Neuronal stem cell (in vitro differentiated cells): ENCODE data around the gene TEDDM1.

ENCODE experiments used
- DNase-seq: peaks from one replicate; pipeline ENCODE4 v3.0.0-alpha.2; 2013; ENCODE audit warnings: low spot score
- H2AFZ ChIP-seq: one replicate; pipeline ENCODE4 v1.6.1; 2013; ENCODE audit warnings: mild to moderate bottlenecking, low read length, inconsistent platforms
- H2AK5ac ChIP-seq: 2 replicates; pipeline ENCODE4 v1.6.1; 2013; ENCODE audit warnings: low read depth, mild to moderate bottlenecking, inconsistent platforms, low read length, moderate library complexity, mixed read lengths
- H2BK120ac ChIP-seq: 2 replicates; pipeline ENCODE4 v1.6.1; 2013; ENCODE audit warnings: low read depth, mild to moderate bottlenecking, inconsistent platforms, low read length, moderate library complexity, mixed read lengths
- H2BK12ac ChIP-seq: one replicate; pipeline ENCODE4 v1.6.1; 2013; ENCODE audit warnings: low read length, inconsistent platforms
- H2BK15ac ChIP-seq: 2 replicates; pipeline ENCODE4 v1.6.1; 2013; ENCODE audit warnings: mild to moderate bottlenecking, low read length, inconsistent platforms, mixed read lengths
- H2BK5ac ChIP-seq: one replicate; pipeline ENCODE4 v1.6.1; 2013; ENCODE audit warnings: inconsistent platforms, mild to moderate bottlenecking, low read length, moderate library complexity
- H3K14ac ChIP-seq: one replicate; pipeline ENCODE4 v1.6.1; 2013; ENCODE audit warnings: low read length, inconsistent platforms
- H3K18ac ChIP-seq: 2 replicates; pipeline ENCODE4 v1.6.1; 2013; ENCODE audit warnings: low read length, inconsistent platforms
- H3K23ac ChIP-seq: 2 replicates; pipeline ENCODE4 v1.6.1; 2013; ENCODE audit warnings: low read depth, mild to moderate bottlenecking, mixed read lengths, low read length, inconsistent platforms; ENCODE audit not compliant: poor library complexity
- H3K27ac ChIP-seq: replicated peaks from 3 replicates; pipeline ENCODE4 v1.5.1; 2013; ENCODE audit warnings: low read length, inconsistent platforms
- H3K27me3 ChIP-seq, 3 experiments: 2 replicates each; pipeline ENCODE4 v1.6.1; 2013; ENCODE audit warnings: low read length in 3 of 3, mild to moderate bottlenecking in 2 of 3, inconsistent platforms in 1 of 3, low read depth in 1 of 3, mixed read lengths in 1 of 3, moderate library complexity in 1 of 3; ENCODE audit not compliant: control insufficient read depth in 3 of 3, insufficient read depth in 3 of 3
- H3K36me3 ChIP-seq, 2 donors: replicated peaks in 1 of 2; 2 replicates each; pipeline ENCODE4 v1.6.1; 2013; ENCODE audit warnings: low read length in 2 of 2; ENCODE audit not compliant: control insufficient read depth in 2 of 2, insufficient read depth in 2 of 2
- H3K4ac ChIP-seq: 2 replicates; pipeline ENCODE4 v1.6.1; 2013; ENCODE audit warnings: inconsistent platforms, mild to moderate bottlenecking, low read length, moderate library complexity
- H3K4me1 ChIP-seq, 2 donors: 1 replicate in 1 of 2; 2 replicates in 1 of 2; pipeline ENCODE4 v1.6.1; 2013; ENCODE audit warnings: low read length in 2 of 2, low read depth in 1 of 2; ENCODE audit not compliant: control insufficient read depth in 2 of 2, insufficient read depth in 1 of 2
- H3K4me2 ChIP-seq: one replicate; pipeline ENCODE4 v1.6.1; 2013; ENCODE audit warnings: mild to moderate bottlenecking, low read length, inconsistent platforms; ENCODE audit not compliant: insufficient read depth, poor library complexity, severe bottlenecking
- H3K4me3 ChIP-seq, 2 donors: 2 replicates each; pipeline ENCODE4 v1.5.1; 2013; ENCODE audit warnings: low read length in 2 of 2, mild to moderate bottlenecking in 2 of 2, inconsistent platforms in 1 of 2, moderate library complexity in 1 of 2
- H3K79me1 ChIP-seq: one replicate; pipeline ENCODE4 v1.6.1; 2013; ENCODE audit warnings: low read depth, mild to moderate bottlenecking, inconsistent platforms, low read length, moderate library complexity
- H3K9ac ChIP-seq: one replicate; pipeline ENCODE4 v1.6.1; 2013; ENCODE audit warnings: mild to moderate bottlenecking, low read depth, low read length, inconsistent platforms; ENCODE audit not compliant: poor library complexity
- H3K9me3 ChIP-seq, 2 donors: replicated peaks in 1 of 2; 2 replicates each; pipeline versions ENCODE3 to v1.6.1; 2013; ENCODE audit warnings: low read length in 2 of 2, mild to moderate bottlenecking in 2 of 2, inconsistent platforms in 1 of 2, low read depth in 1 of 2, mixed read lengths in 1 of 2, moderate library complexity in 1 of 2; ENCODE audit not compliant: control insufficient read depth in 2 of 2, insufficient read depth in 1 of 2
- H4K8ac ChIP-seq: one replicate; pipeline ENCODE4 v1.6.1; 2013; ENCODE audit warnings: low read depth, mild to moderate bottlenecking, inconsistent platforms, low read length, moderate library complexity
- H4K91ac ChIP-seq: one replicate; pipeline ENCODE4 v1.6.1; 2013; ENCODE audit warnings: low read length, low read depth, mild to moderate bottlenecking, inconsistent platforms; ENCODE audit not compliant: poor library complexity
- WGBS, 2 donors: extraction: QIAGEN DNeasy Blood & Tissue Kit; methylation state at CpG; one replicate each; pipeline ENCODE4 v1.1.7; 2013; ENCODE audit warnings: missing lambda C conversion rate in 2 of 2, mixed read lengths in 1 of 2; ENCODE audit not compliant: insufficient read length in 2 of 2, insufficient replicate concordance in 1 of 2; ENCODE audit errors: extremely low coverage in 2 of 2; 5-methylcytosine and 5-hydroxymethylcytosine counted together

Gene TEDDM1

DNA sequence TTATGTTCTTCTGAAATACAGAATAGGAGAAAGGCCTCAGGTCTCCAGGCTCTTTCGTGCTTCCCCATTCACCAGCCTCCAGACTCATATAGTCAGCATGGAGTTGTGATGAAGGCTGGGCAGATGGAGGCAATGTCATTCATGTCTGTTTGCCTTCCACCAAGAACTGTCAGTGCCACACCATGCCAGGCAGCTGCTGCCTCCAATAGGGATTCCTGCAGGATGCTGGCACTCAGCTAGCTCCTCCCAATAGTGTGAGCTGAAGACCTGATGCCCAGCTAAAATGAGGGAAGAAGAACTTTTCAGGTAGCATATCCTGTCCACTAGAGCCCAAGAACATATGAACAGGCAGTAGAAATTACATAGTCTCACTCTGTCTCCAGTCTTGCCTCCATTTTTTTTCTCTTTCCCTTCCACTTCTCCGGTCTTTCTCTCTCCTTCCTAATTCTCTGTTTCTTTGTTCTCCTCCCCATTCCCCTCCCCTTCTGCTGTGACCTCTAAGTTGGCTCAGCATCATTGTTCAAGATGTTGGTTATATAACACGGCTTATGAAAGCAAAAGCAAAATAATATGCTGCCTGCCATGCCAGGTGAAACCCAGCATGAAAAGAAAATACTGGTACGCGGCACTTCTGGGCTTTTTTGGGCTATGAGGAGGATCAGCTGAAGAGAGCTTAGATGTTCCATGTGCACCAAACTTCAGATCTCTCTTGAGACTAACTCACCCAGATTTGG lies 26.2 kb downstream of the TEDDM1 start:
- H2BK12ac ChIP-seq: no peak overlapping the region
- no peak overlapping the region for H4K91ac ChIP-seq
- no peak overlapping the region for H3K9ac ChIP-seq
- no peak overlapping the region for H3K4ac ChIP-seq
- no peak overlapping the region for H2BK120ac ChIP-seq
- no peak overlapping the region for H3K4me3 ChIP-seq
- H2BK15ac ChIP-seq: no peak overlapping the region
- no peak overlapping the region for H3K4me2 ChIP-seq
- no peak overlapping the region for H4K8ac ChIP-seq
- H3K9me3 ChIP-seq: no peaks in the 10 kb centered on the region
- H3K36me3 ChIP-seq: no peaks in the 10 kb centered on the region
- H3K27me3 ChIP-seq: no peaks in the 10 kb centered on the region
- H3K14ac ChIP-seq: no peak overlapping the region
- H3K79me1 ChIP-seq: no peaks in the 10 kb centered on the region
- peak overlapping the region; percentile 7 for H3K18ac ChIP-seq
- WGBS, 2 donors: no CpG with 5 or more reads among the region's 5 CpGs
- H2BK5ac ChIP-seq: no peak overlapping the region
- peaks cover 0 to 4% of the 10 kb centered on the region in 2 donors for H3K4me1 ChIP-seq
- no peak overlapping the region for H3K23ac ChIP-seq
- H3K27ac ChIP-seq: no peak overlapping the region
- no peak overlapping the region for H2AK5ac ChIP-seq
- no peak overlapping the region for H2AFZ ChIP-seq
- DNase-seq: no peak

DNA sequence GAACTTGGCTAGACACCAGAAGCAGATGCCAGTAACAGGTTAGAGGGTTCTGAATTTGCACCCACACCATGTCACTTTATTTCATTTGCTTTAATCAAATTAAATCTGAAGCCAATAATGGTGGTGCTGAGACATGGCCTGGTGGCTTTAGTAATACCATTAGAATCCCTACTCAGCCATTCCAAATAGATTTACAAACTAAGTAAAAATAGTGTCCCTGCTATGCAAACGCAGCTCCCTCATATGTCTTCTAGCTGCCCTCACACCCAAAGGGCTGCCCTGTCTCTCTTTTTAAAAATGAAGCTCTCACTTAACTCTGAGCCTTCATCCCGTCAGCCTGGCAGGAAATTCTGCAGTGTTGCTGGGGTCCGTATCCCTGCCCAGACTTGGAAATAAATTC lies 29.9 kb downstream of the TEDDM1 start:
- Histone ChIP-seq H3K4ac (no peak overlapping the region), H3K23ac (no peak overlapping the region), H2BK120ac (no peak overlapping the region), H3K14ac (no peak overlapping the region), H2AK5ac (no peak overlapping the region), H2BK15ac (no peak overlapping the region), H4K8ac (no peak overlapping the region), H3K79me1 (no peaks in the 10 kb centered on the region), H3K9me3 (no peaks in the 10 kb centered on the region), H4K91ac (no peak overlapping the region), H2AFZ (no peak overlapping the region), H3K4me2 (no peak overlapping the region), H2BK12ac (no peak overlapping the region), H3K27ac (no peak overlapping the region), H3K4me1 (peaks cover 0 to 4% of the 10 kb centered on the region in 2 donors), H2BK5ac (no peak overlapping the region), H3K9ac (no peak overlapping the region), H3K4me3 (no peak overlapping the region), H3K36me3 (no peaks in the 10 kb centered on the region), H3K18ac (no peak overlapping the region), H3K27me3 (no peaks in the 10 kb centered on the region)
- WGBS, 2 donors: no CpG with 5 or more reads among the region's 3 CpGs
- DNase-seq: no peak

DNA sequence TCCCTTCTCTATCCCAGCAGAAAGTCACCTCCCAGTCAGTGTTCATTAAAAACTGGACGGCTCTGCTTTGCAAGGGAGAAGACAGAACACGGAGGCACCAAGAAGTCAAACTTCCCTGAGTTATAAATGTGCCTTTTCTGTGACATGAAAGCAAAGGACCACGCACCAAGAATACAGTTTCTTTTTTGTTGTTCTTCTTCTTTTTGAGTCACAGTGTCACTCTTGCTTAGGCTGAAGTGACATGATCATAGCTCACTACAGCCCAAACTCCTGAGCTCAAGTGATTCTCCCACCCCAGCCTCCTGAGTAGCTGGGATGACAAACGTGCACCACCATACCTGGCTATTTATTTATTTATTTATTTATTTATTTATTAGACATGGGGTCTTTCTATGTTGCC lies 31.6 kb downstream of the TEDDM1 start:
- Histone ChIP-seq H3K9me3 (no peaks in the 10 kb centered on the region), H3K4ac (no peak overlapping the region), H2AFZ (peak overlapping the region; percentile 53), H2BK5ac (no peak overlapping the region), H3K18ac (no peak overlapping the region), H2BK15ac (no peak overlapping the region), H3K79me1 (no peaks in the 10 kb centered on the region), H2AK5ac (no peak overlapping the region), H3K4me1 (peaks cover 0 to 2% of the 10 kb centered on the region in 2 donors), H2BK120ac (no peak overlapping the region), H2BK12ac (no peak overlapping the region), H3K4me2 (no peak overlapping the region), H4K91ac (no peak overlapping the region), H3K27me3 (no peaks in the 10 kb centered on the region), H3K9ac (no peak overlapping the region), H3K14ac (no peak overlapping the region), H4K8ac (no peak overlapping the region), H3K23ac (no peak overlapping the region), H3K4me3 (no peak overlapping the region), H3K27ac (no peak overlapping the region), H3K36me3 (no peaks in the 10 kb centered on the region)
- WGBS, 2 donors: no CpG with 5 or more reads among the region's 4 CpGs
- no peak for DNase-seq

GRCh38 chr1:182368358-182368757 lies 32.1 kb downstream of the TEDDM1 start:
- no peaks in the 10 kb centered on the region for H3K79me1 ChIP-seq
- no CpG with 5 or more reads among the region's 4 CpGs for WGBS, 2 donors

More at GRCh38 chr1:182368358-182368757, 32.1 kb downstream of the TEDDM1 start:
- no peak overlapping the region for H3K4me3 ChIP-seq
- no peak overlapping the region for H2BK5ac ChIP-seq
- H4K8ac ChIP-seq: no peak overlapping the region
- no peaks in the 10 kb centered on the region for H3K27me3 ChIP-seq
- no peak overlapping the region for H3K9ac ChIP-seq
- H2AFZ ChIP-seq: peak overlapping the region; percentile 53
- no peaks in the 10 kb centered on the region for H3K36me3 ChIP-seq
- H3K9me3 ChIP-seq: no peaks in the 10 kb centered on the region
- H2BK15ac ChIP-seq: no peak overlapping the region
- no peak overlapping the region for H2AK5ac ChIP-seq
- no peak for DNase-seq
- no peak overlapping the region for H3K18ac ChIP-seq
- no peak overlapping the region for H3K4ac ChIP-seq
- no peak overlapping the region for H3K23ac ChIP-seq
- H2BK12ac ChIP-seq: no peak overlapping the region
- H2BK120ac ChIP-seq: no peak overlapping the region
- H4K91ac ChIP-seq: no peak overlapping the region
- H3K14ac ChIP-seq: no peak overlapping the region
- H3K4me2 ChIP-seq: no peak overlapping the region
- peaks cover 0 to 2% of the 10 kb centered on the region in 2 donors for H3K4me1 ChIP-seq
- no peak overlapping the region for H3K27ac ChIP-seq
